ENCODE results near the gene SERPINC1.
"Not testable (repeated sequence)": the region's sequence is repeated elsewhere in the genome, so short reads cannot be mapped to it uniquely, and the experiment has no call there.

SERPINC1 gene

DNA sequence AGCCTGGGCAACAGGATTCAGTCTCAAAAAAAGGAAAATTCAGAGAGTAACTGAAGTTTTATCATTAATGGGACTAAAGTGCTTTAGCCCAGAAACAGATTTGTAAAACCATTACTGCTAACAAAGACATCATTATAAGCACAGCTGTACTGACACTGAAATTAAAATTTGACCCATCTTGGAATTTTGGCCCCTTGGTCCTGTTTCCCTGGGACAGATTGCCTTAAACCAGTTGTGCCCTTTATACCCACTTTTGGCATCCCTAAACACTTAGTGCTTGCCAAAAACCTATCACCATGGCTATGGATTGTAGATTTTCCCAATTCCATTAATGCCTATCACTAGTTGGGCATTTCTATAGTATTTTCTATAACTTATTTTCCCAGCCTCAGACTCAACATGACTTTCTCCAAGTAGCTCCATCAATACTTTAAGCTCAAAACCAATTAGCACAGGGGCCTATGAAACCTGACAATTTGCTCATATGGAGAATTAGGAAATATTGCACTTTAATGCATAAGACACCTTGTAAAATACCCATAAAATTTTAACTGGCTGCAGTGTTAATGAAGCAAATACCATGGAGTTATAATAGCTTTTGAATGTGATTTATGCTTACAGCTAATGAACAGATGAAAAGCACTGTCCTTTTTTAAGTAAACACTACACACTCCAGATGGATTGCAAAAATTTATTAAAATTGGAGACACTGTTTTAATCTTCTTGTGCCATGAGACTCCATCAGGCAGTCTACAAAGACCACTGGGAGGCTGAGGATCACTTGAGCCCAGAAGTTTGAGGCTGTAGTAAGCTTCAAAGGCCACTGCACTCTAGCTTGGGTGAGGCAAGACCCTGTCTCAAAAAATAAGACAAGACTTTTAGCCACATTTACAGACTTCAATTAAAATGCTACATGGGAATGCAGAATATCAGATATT lies 53.6 kb downstream of the SERPINC1 start:
- DNase-seq (ENCODE audit: low read depth), result no peak

DNA sequence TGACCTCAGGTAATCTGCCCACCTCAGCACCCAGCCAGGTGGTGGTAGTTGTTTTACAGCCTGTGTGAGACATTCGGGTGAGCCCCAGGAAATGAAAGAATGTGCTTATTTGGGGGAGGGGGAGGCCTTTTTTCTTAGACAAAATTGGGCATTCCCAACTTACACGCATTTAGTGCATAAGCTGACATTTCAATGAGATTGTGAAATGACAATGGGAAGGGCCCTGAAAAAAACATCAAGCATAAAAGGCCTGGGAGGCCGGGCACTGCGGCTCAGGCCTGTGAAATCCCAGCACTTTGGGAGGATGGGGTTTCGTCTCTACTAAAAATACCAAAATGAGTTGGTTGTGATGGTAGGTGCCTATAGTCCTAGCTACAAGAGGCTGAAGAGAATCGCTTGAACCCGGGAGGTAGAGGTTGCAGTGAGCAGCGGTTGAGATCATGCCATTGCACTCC lies 54.3 kb downstream of the SERPINC1 start:
- no peak for DNase-seq (ENCODE audit: low read depth)

DNA sequence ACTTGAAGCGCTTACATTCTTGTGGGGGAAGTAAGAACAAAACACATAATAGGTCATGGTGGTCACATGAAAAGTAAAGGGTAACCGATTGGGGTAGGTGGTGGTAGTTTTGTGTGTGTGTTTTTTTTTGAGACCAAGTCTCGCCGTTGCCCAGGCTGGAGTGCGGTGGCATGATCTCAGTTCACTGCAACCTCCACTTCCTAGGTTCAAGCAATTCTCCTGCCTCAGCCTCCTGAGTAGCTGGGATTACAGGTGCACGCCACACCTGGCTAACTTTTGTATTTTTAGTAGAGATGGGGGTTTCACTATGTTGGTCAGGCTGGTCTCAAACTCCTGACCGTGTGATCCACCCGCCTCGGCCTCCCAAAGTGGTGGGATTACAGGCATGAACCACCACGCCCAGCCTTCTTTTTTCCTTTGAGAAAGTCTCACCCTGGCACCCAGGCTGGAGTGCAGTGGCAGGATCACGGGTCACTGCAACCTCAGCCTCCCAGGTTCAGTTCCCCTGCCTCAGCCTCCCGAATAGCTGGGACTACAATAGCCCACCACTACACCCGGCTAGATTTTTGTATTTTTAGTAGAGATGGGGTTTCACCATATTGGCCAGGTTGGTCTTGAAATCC lies 54.9 kb downstream of the SERPINC1 start:
- DNase-seq (ENCODE audit: low read depth), result not testable (repeated sequence)

DNA sequence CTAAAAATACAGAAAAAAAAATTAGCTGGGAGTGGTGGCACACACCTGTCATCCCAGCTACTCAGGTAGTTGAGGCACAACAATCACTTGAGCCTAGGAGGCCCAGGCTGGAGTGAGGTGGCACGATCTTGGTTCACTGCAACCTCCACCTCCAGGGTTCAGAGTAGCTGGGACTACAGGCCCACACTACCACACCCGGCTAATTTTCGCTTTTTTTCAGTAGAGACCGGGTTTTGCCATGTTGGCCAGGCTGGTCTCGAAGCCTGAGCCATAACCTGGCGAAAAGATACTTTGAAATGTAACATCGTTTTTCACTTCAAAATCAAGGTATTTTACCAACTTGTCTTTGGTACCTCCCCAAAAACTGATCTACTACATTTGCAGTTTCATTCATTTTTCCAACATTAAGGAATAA lies 55.4 kb downstream of the SERPINC1 start:
- DNase-seq (ENCODE audit: low read depth), result no peak

DNA sequence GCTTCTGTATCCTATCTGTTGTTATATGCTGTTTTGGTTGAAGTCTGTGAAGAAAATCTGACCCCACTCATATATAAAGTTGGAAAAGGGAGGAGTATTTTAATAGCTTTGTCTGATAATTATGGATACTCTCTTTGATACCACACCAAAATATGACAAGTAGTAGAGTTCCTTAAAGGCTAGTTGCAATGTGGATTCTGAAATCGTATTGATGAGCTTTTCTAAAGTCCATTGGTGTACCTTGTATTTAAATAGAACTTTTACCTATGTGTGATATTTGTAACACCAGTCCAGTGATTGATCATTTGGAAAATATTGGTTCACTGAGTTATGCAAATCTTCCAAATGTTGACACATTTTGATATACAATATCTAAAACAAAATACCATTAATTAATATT lies 57.1 kb downstream of the SERPINC1 start:
- DNase-seq (ENCODE audit: low read depth), result no peak

DNA sequence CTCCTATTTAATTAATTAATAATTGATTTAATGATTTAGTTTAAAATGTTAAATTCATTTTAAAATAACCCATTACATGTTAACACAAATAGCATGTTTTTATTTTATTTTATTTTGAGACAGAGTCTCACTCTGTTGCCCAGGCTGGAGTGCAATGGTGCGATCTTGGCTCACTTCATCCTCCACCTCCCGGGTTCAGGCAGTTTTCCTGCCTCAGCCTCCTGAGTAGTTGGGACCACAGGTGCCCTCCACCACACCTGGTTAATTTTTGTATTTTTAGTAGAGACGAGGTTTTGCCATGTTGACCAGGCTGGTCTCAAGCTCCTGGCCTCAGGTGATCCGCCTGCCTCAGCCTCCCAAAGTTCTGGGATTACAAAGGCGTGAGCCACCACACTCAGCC lies 57.6 kb downstream of the SERPINC1 start:
- not testable (repeated sequence) for DNase-seq (ENCODE audit: low read depth)

DNA sequence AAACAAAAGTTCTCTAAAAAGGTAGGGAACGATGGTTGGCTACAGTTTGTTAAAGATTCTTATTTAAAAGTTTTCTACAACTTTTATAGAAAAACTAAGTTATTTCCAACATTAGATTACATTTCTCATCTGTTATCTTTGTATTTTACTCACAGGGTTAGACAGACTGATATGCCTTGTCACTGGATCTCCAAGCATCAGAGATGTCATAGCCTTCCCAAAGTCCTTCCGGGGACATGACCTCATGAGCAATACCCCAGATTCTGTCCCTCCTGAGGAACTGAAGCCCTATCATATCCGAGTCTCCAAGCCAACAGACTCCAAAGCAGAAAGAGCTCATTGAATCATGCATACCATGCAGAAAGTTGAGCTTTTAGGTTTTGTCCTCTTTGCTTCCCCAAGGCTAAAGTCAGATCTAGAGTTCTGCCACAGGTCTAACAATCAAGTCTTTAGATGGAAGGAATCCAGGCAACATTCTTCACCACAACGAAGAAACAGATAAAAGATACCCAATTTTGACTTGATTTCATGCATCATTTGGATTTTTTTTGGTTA lies 59.7 kb downstream of the SERPINC1 start:
- no peak for DNase-seq (ENCODE audit: low read depth)

DNA sequence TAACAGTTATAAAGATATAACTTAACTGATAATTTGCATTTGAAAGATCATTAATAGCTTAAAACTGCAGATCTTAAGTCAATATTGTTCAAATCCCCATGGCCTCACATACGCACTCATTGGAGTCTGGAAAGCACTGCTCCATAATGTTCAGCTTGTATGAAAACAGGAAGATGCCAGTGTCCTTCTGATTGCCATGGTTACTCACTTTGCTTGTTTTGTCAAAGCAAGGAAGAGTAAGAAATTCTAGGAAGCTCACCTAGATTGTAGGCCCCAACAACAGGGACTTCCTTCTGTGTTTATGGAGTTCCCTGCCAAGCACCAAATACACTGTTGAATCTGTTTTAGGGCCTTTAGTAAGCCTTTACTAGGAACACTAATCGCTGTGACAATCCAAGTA lies 60.2 kb downstream of the SERPINC1 start:
- DNase-seq (ENCODE audit: low read depth), result no peak

DNA sequence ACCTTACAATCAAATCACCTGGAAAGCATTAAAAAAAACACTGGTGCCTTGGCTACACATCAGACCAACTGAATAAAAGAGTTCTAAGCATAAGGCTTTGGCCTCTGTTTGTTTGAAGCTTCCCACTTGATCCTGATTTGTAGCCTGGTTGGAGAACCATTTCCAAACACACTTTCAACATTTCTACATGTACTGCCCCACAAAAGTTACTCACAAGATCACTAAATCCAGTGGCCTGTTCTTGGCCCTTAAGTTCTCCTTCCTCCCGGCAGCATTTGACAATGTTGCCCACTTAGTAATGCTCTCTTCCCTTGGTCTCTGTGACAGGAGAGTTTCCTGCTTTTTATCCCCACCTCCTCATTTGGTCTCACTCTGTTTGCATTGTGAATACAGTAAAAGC lies 61.1 kb downstream of the SERPINC1 start:
- DNase-seq (ENCODE audit: low read depth), result no peak

Data from fibroblast of the conjunctiva (primary cell).